ENCODE measurements around the gene PLEKHH2. TPM values are rescaled to one million over a fixed set of nuclear protein-coding genes. Genes with fewer than 3 reads are reported as not detected.

PLEKHH2 gene
- total RNA-seq: 10 to 100 TPM; 44.6 to 78.7 (median 48.0) TPM

DNA sequence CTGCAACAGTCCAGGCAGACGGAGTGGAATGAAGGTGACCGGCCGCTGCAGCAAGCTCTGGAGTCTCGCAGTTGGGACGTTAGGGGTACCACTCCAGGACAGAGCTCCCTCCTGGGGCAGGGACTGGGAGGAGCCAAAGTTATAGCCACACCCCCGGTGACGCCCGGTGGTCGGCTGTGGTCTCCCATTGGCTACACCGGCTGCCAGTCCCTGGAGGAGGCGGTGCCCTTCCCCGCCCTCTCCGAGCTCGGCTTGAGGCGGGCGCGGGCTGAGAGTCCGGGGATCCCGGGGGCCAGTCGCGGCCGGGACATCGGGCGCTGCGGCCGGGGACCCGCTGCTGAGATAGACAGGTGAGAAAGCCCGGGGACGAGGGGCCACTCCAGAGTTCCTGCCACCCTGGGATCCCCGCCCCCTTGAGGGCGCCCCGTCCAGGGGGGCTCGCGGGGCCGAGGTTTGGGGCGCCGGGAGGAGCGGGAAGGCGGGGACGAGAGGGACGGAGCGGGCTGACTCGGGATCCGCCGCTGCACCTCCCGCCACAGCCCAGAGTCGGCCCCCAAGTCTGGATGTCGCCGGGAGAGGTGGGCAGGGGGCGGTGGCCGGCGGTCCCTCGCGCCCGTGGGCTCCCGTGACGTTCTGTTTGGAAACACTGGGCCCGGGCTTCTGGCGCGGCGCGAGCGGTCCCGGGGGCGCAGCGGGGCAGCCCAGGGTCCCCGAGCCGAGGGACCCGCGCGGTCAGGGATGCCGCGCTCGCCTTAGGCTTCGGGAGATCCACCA, at the start of gene PLEKHH2:
Gene PLEKHH2 (plus strand): TSS at position 231 of the 774 bp plus-strand sequence. CDS start 7,414 bp downstream, outside the sequence.
- TF ChIP-seq POLR2A (IDR thresholded peaks at IDR 0.05): peak; percentile 69 to 94
- peak; percentile 42 to 93 for TF ChIP-seq EP300 (IDR thresholded peaks at IDR 0.05)
- TF ChIP-seq, protein P1, sequence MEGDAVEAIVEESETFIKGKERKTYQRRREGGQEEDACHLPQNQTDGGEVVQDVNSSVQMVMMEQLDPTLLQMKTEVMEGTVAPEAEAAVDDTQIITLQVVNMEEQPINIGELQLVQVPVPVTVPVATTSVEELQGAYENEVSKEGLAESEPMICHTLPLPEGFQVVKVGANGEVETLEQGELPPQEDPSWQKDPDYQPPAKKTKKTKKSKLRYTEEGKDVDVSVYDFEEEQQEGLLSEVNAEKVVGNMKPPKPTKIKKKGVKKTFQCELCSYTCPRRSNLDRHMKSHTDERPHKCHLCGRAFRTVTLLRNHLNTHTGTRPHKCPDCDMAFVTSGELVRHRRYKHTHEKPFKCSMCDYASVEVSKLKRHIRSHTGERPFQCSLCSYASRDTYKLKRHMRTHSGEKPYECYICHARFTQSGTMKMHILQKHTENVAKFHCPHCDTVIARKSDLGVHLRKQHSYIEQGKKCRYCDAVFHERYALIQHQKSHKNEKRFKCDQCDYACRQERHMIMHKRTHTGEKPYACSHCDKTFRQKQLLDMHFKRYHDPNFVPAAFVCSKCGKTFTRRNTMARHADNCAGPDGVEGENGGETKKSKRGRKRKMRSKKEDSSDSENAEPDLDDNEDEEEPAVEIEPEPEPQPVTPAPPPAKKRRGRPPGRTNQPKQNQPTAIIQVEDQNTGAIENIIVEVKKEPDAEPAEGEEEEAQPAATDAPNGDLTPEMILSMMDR (IDR thresholded peaks at IDR 0.05): peak in 2 of 5 experiments; percentile 23 to 40
- WGBS, 2 donors: 0 to 1% methylated on average over 5 to 69 of the region's 75 CpGs
- Histone ChIP-seq H3K4me1 (peaks cover 0 to 21% (median 9%) of the 10 kb centered on the region in 4 donors), H3K27me3 (peaks cover 0 to 9% of the 10 kb centered on the region in 2 donors), H3K36me3 (no peaks in the 10 kb centered on the region), H3K4me3 (peak within 1 kb of the TSS; percentile 73 to 99 (median 92)), H3K27ac (peak within 1 kb of the TSS; percentile 83 to 94 (median 86)), H3K9me3 (peaks cover 0 to 4% (median 0%) of the 10 kb centered on the region in 4 donors)
- peak; percentile 83 to 90 for DNase-seq (ENCODE audit: low spot score in 2 of 2)

DNA sequence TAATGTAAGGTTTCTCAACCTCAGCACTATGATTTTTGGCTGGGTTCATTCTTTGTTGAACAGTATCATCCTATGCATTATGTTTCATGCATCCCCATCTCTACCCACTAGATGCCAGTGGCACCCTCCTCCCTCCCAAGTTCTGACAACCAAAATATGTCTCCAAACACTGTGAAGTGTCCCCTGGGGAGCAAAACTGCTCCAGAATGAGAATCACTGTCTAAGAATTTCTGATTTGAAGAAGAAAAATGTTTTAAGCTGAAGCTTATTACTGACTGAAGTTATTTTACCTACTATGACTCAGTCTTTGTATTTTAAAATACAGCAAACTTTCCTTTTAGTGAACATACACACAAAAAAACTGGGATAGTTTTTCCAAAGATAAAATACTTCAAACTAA, 44.6 kb upstream of the PLEKHH2 start:
- TF ChIP-seq POLR2A (IDR thresholded peaks at IDR 0.05): no peak
- TF ChIP-seq EP300 (IDR thresholded peaks at IDR 0.05): no peak
- TF ChIP-seq, protein P1 (IDR thresholded peaks at IDR 0.05): no peak
- no peak overlapping the region for H3K4me3 ChIP-seq
- no peaks in the 10 kb centered on the region for H3K9me3 ChIP-seq
- no peak for DNase-seq (ENCODE audit: low spot score in 2 of 2)
- H3K36me3 ChIP-seq: peaks cover 0 to 48% (median 0%) of the 10 kb centered on the region in 3 donors
- H3K27ac ChIP-seq: no peak overlapping the region
- no peaks in the 10 kb centered on the region for H3K27me3 ChIP-seq
- H3K4me1 ChIP-seq: peaks cover 0 to 41% (median 14%) of the 10 kb centered on the region in 4 donors

DNA sequence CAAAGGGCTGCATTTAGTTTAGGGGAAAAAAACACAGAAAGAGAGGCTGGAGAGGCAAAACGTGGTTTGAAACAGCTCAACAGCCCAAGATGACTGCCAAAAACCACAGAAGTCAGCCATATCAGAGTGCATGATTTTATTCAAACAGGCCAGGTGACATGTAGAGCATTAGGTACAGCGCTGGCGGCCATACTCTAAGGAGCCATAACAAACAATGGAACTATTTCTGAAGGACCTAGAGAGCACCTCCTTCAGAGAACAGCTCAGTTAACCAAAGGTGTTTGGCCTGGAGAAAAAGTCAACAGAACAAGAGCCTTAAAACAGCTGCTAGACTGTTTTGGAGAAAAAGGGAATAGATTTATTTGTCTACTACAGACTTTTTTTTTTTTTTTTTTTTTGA, 43.8 kb upstream of the PLEKHH2 start:
- Histone ChIP-seq H3K36me3 (peaks cover 0 to 42% (median 0%) of the 10 kb centered on the region in 3 donors), H3K27me3 (no peaks in the 10 kb centered on the region), H3K4me3 (no peak overlapping the region), H3K9me3 (no peaks in the 10 kb centered on the region), H3K27ac (no peak overlapping the region), H3K4me1 (peaks cover 0 to 41% (median 14%) of the 10 kb centered on the region in 4 donors)
- DNase-seq (ENCODE audit: low spot score in 2 of 2): no peak
- WGBS, 2 donors: 74 to 84% methylated on average over 3 of the region's 3 CpGs
- no peak for TF ChIP-seq POLR2A (IDR thresholded peaks at IDR 0.05)
- TF ChIP-seq, protein P1 (IDR thresholded peaks at IDR 0.05): no peak
- TF ChIP-seq EP300 (IDR thresholded peaks at IDR 0.05): no peak

DNA sequence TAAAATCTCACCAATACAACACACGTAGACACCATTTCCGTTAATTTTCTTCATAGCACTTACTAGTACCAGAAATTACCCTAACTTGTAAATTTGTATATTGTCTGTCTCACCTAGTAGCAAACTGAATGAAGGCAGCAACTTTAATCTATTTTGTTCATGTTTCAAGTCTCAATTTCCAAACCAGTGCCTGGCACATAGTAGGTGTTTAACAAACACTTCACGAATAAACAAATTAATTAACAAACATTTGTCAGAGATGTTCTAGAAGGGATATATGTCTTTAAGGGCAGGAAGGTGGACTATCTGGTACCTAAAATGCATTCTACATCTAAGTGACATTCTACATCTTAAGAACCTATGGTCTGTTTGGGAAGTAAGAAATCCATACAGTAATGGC, 42.2 kb upstream of the PLEKHH2 start:
- Histone ChIP-seq H3K9me3 (no peaks in the 10 kb centered on the region), H3K4me3 (peak overlapping the region; percentile 71 to 90 (median 84)), H3K27me3 (no peaks in the 10 kb centered on the region), H3K4me1 (peaks cover 0 to 41% (median 14%) of the 10 kb centered on the region in 4 donors), H3K27ac (peak overlapping the region in 1 of 4 donors; percentile 86), H3K36me3 (peaks cover 0 to 28% (median 0%) of the 10 kb centered on the region in 3 donors)
- WGBS, 2 donors: 93% methylated on average over 3 of the region's 3 CpGs
- DNase-seq (ENCODE audit: low spot score in 2 of 2): no peak
- TF ChIP-seq EP300 (IDR thresholded peaks at IDR 0.05) (no peak), POLR2A (IDR thresholded peaks at IDR 0.05) (no peak)
- TF ChIP-seq, protein P1 (IDR thresholded peaks at IDR 0.05): no peak
